Calu3 (cell line): Measurements from ENCODE around the gene GAS7. TPM values are rescaled to one million over a fixed set of nuclear protein-coding genes. Genes with fewer than 3 reads are reported as not detected.

Source experiments
- BruUV-seq: library from RNA; stranded (reverse); fragments of 400-500 nt; replicated peaks from 2 replicates; lab custom pipeline; 2021; lab: Mats Ljungman, UMichigan
- CTCF ChIA-PET: fragments of 300-600 bp; sonication (Branson Sonifier 250); formaldehyde crosslinking; loops from one replicate; lab custom pipeline; 2022; ENCODE audit warnings: antibody characterized with exemption; lab: Charles Lee
- DNase-seq: peaks from one replicate; pipeline ENCODE4 v3.0.0; 2022
- H3K27ac Mint-ChIP-seq: one replicate; pipeline ENCODE4 v1.8.0; 2022; ENCODE audit warnings: mixed read lengths; ENCODE audit not compliant: unreplicated experiment
- H3K27me3 Mint-ChIP-seq: one replicate; pipeline ENCODE4 v1.8.0; 2022; ENCODE audit warnings: mixed read lengths; ENCODE audit not compliant: unreplicated experiment
- H3K36me3 Mint-ChIP-seq: one replicate; pipeline ENCODE4 v1.8.0; 2022; ENCODE audit warnings: mild to moderate bottlenecking, moderate library complexity, mixed read lengths; ENCODE audit not compliant: insufficient read depth, unreplicated experiment
- H3K4me1 Mint-ChIP-seq: one replicate; pipeline ENCODE4 v1.8.0; 2022; ENCODE audit warnings: mild to moderate bottlenecking, low read depth, mixed read lengths; ENCODE audit not compliant: unreplicated experiment
- H3K4me3 Mint-ChIP-seq: one replicate; pipeline ENCODE4 v1.8.0; 2022; ENCODE audit warnings: mild to moderate bottlenecking, low read depth, moderate library complexity, mixed read lengths; ENCODE audit not compliant: unreplicated experiment
- H3K9me3 Mint-ChIP-seq: one replicate; pipeline ENCODE4 v1.8.0; 2022; ENCODE audit warnings: low read depth, mixed read lengths; ENCODE audit not compliant: unreplicated experiment
- intact Hi-C: fragments of 100-400 bp; cut with micrococcal nuclease; formaldehyde crosslinking; loops from one replicate; pipeline ENCODE4 v1.10.0; 2022; ENCODE audit not compliant: unreplicated experiment
- total RNA-seq: library from RNA; stranded (reverse); gene quantifications from 2 replicates; pipeline ENCODE4 v1.2.3, GENCODE V29; 2022
- TF ChIP-seq, protein P1 (sequence below): fragments of 200-600 bp; IDR thresholded peaks from one replicate; pipeline ENCODE4 v1.8.0; 2022; ENCODE audit warnings: antibody characterized with exemption; ENCODE audit not compliant: unreplicated experiment

GAS7 gene
- total RNA-seq, 1 experiment from 2014 or later: 0.42 TPM

DNA sequence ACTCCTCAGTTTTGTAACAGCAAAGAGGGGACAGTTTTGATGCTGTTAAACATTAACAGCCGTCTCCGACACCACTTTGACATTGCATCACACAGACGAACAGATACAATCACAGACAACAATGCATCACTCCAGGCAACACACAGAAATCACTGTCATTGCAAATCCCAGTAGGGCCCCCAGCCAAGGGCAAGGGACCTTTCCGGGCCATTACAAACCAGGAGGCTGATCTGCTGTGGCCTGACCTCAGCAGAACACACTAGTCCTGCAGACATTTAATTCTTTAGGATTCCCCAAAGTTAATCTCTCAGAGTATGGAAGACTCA lies 157.2 kb downstream of the GAS7 start:
- TF ChIP-seq, protein P1, sequence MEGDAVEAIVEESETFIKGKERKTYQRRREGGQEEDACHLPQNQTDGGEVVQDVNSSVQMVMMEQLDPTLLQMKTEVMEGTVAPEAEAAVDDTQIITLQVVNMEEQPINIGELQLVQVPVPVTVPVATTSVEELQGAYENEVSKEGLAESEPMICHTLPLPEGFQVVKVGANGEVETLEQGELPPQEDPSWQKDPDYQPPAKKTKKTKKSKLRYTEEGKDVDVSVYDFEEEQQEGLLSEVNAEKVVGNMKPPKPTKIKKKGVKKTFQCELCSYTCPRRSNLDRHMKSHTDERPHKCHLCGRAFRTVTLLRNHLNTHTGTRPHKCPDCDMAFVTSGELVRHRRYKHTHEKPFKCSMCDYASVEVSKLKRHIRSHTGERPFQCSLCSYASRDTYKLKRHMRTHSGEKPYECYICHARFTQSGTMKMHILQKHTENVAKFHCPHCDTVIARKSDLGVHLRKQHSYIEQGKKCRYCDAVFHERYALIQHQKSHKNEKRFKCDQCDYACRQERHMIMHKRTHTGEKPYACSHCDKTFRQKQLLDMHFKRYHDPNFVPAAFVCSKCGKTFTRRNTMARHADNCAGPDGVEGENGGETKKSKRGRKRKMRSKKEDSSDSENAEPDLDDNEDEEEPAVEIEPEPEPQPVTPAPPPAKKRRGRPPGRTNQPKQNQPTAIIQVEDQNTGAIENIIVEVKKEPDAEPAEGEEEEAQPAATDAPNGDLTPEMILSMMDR: no peak
- DNase-seq: no peak
- intact Hi-C loops: no loop called here
- no peak overlapping the region for H3K27ac Mint-ChIP-seq
- CTCF ChIA-PET: no interaction called here
- BruUV-seq: no TSS peak
- H3K9me3 Mint-ChIP-seq: peaks cover 6% of the 10 kb centered on the region
- H3K4me3 Mint-ChIP-seq: no peak overlapping the region
- no peaks in the 10 kb centered on the region for H3K4me1 Mint-ChIP-seq
- no peaks in the 10 kb centered on the region for H3K27me3 Mint-ChIP-seq
- H3K36me3 Mint-ChIP-seq: no peaks in the 10 kb centered on the region

DNA sequence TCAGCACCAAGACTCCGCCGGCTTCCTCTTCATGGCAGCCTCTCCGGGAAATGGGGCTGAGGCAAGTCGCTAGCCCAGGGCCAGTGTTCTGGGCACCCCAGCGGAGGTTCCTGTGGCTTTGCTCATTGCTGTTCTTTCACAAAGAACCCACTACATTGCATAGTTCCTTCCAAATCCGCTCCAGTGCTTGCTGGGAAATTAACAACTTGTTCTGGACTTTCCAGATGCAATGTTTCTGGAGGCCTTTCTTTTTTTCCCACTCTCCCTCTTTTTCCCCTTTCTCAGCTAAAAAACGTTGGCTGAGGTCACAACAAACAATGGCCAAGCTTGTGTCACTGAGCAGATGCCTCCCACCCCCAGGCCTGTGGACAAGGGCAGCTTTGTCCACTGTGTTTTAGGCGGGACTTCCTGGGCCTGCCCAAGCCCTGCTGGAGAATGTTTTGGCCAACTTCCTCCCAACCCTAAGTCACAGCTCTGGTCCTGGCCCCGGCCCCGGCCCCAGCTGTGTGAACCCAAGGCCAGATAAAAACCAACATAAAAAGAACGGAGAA lies 161.8 kb downstream of the GAS7 start:
- intact Hi-C loops: no loop called here
- H3K4me1 Mint-ChIP-seq: no peaks in the 10 kb centered on the region
- H3K4me3 Mint-ChIP-seq: no peak overlapping the region
- BruUV-seq: no TSS peak
- H3K27me3 Mint-ChIP-seq: no peaks in the 10 kb centered on the region
- CTCF ChIA-PET: no interaction called here
- TF ChIP-seq, protein P1: no peak
- peak; percentile 2 for DNase-seq
- H3K9me3 Mint-ChIP-seq: peaks cover 6% of the 10 kb centered on the region
- no peak overlapping the region for H3K27ac Mint-ChIP-seq
- H3K36me3 Mint-ChIP-seq: no peaks in the 10 kb centered on the region

DNA sequence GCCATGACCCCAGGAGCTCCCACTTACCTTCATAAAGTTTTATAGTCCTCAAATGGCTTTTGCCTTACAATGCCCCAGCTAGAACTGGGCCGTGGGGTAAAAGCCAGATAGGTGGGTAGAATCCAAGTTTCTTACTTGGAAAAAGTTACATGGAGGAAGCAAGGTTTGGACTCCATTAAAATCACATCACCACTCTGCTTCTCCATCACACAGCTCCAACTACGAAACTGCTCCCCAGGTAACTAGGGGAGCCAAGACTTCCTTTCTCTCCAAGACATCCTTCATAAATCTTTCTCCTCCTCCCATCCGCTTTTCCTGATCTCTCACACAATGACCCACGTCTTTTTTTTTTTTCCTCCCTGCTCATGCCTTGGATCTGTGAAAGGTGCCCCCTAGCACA lies 162.5 kb downstream of the GAS7 start:
- H3K4me1 Mint-ChIP-seq: no peaks in the 10 kb centered on the region
- no peaks in the 10 kb centered on the region for H3K27me3 Mint-ChIP-seq
- CTCF ChIA-PET: no interaction called here
- intact Hi-C loops: no loop called here
- no TSS peak for BruUV-seq
- H3K9me3 Mint-ChIP-seq: peaks cover 6% of the 10 kb centered on the region
- TF ChIP-seq, protein P1: no peak
- H3K4me3 Mint-ChIP-seq: no peak overlapping the region
- no peaks in the 10 kb centered on the region for H3K36me3 Mint-ChIP-seq
- DNase-seq: no peak
- no peak overlapping the region for H3K27ac Mint-ChIP-seq

DNA sequence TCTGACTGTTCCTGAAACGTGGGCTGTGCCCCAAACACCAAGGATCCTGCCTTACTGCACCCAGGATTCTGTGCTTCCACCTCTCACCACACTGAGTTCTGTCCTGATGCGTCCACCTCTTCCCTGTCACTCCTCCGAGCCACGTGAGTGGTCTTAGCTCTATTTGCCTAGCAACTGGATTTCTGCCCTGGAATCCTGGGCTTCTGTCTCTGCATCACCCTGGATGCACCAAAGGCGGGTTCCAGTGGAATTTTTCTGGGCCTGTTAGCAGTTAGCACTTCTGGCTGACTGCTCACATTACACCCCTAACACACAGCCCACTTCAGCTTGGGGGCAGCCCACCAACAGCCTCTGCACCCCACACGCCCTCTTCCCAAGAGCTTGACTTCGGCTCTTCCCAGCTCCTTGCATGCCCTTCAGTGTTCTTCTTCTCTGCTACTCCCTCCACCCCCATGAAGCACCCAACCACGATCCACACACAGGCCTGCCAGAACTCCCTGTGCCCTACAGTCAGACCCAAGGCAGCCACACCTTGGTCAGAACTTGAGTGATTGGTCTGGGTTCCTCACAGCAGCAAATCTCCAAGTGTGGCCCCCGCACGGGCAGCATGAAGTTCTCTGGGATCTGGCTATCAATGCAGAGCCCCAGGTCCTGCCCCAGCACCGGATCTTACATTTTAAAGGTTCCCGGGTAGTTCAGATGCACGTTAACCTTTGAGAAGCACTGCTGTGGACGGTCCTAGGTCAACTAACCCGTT lies 163.5 kb downstream of the GAS7 start:
- Mint-ChIP-seq H3K4me3 (no peak overlapping the region), H3K27ac (no peak overlapping the region), H3K4me1 (no peaks in the 10 kb centered on the region), H3K27me3 (no peaks in the 10 kb centered on the region), H3K9me3 (peaks cover 4% of the 10 kb centered on the region), H3K36me3 (no peaks in the 10 kb centered on the region)
- BruUV-seq: no TSS peak
- no peak for DNase-seq
- CTCF ChIA-PET: no interaction called here
- intact Hi-C loops: no loop called here
- TF ChIP-seq, protein P1: no peak
